WTC11 (cell line): ENCODE data around the gene P3H1. TPM values are rescaled to one million over a fixed set of nuclear protein-coding genes. Genes with fewer than 3 reads are reported as not detected.

ENCODE experiments used
- ATAC-seq: fragments of 200-7000 bp; cut with Tn5 transposase; 2 replicates; pipeline ENCODE4 v1.10.0; 2021; ENCODE audit warnings: mild to moderate bottlenecking, moderate library complexity
- CTCF ChIA-PET: fragments of 300-600 bp; sonication (Branson Sonifier 250); formaldehyde crosslinking; loops from one replicate; lab custom pipeline; 2021; ENCODE audit warnings: antibody characterized with exemption; lab: Charles Lee
- POLR2A ChIA-PET: fragments of 350-600 bp; sonication (Branson Sonifier 250); formaldehyde crosslinking; loops from one replicate; lab custom pipeline; 2021; ENCODE audit warnings: antibody characterized with exemption; lab: Charles Lee
- DNase-seq: peaks from one replicate; pipeline ENCODE4 v3.0.0; 2021; ENCODE audit warnings: low spot score
- H3K27ac Mint-ChIP-seq: 2 replicates; pipeline ENCODE4 v1.8.0; 2021; ENCODE audit warnings: mixed read lengths
- H3K27me3 Mint-ChIP-seq: 2 replicates; pipeline ENCODE4 v1.8.0; 2021; ENCODE audit warnings: low read depth, mild to moderate bottlenecking, moderate library complexity, mixed read lengths
- H3K36me3 Mint-ChIP-seq: 2 replicates; pipeline ENCODE4 v1.8.0; 2021; ENCODE audit warnings: mixed read lengths
- H3K4me1 Mint-ChIP-seq: 2 replicates; pipeline ENCODE4 v1.8.0; 2022; ENCODE audit warnings: mixed read lengths
- H3K4me3 Mint-ChIP-seq: 2 replicates; pipeline ENCODE4 v1.8.0; 2021; ENCODE audit warnings: mild to moderate bottlenecking, moderate library complexity, mixed read lengths
- H3K9me3 Mint-ChIP-seq: 2 replicates; pipeline ENCODE4 v1.8.0; 2021; ENCODE audit warnings: mixed read lengths
- AR ChIP-seq: fragments of 250-450 bp; sonication (Bioruptor Pico); IDR thresholded peaks from 2 replicates; pipeline ENCODE4 v1.9.0; 2021; ENCODE audit warnings: mild to moderate bottlenecking
- CREB1 ChIP-seq: sonication (generic); formaldehyde crosslinking; IDR thresholded peaks from 2 replicates; pipeline ENCODE4 v1.8.0; 2023; ENCODE audit warnings: mild to moderate bottlenecking, missing genetic modification reagents
- CTCF ChIP-seq: fragments of 200-600 bp; IDR thresholded peaks from 2 replicates; pipeline ENCODE4 v1.8.0; 2022; ENCODE audit warnings: antibody characterized with exemption
- ESRRA ChIP-seq: sonication (generic); formaldehyde crosslinking; IDR thresholded peaks from 2 replicates; pipeline ENCODE4 v1.8.1; 2022; ENCODE audit warnings: mild to moderate bottlenecking, missing genetic modification reagents, borderline replicate concordance
- FOXK1 ChIP-seq: sonication (generic); formaldehyde crosslinking; IDR thresholded peaks from 2 replicates; pipeline ENCODE4 v1.8.0; 2022; ENCODE audit warnings: mild to moderate bottlenecking, moderate library complexity, missing genetic modification reagents
- GTF2I ChIP-seq: fragments of 250-450 bp; sonication (Bioruptor Pico); conservative IDR thresholded peaks from 2 replicates; pipeline ENCODE4 v1.4.0; 2021; ENCODE audit warnings: mild to moderate bottlenecking
- KAT7 ChIP-seq: sonication (generic); formaldehyde crosslinking; IDR thresholded peaks from 2 replicates; pipeline ENCODE4 v1.8.1; 2023; ENCODE audit warnings: missing genetic modification reagents, mild to moderate bottlenecking, borderline replicate concordance
- NFE2L1 ChIP-seq: sonication (generic); formaldehyde crosslinking; IDR thresholded peaks from 2 replicates; pipeline ENCODE4 v1.8.1; 2023; ENCODE audit warnings: missing genetic modification reagents
- SMAD4 ChIP-seq: sonication (generic); formaldehyde crosslinking; IDR thresholded peaks from 2 replicates; pipeline ENCODE4 v1.8.0; 2022; ENCODE audit warnings: mild to moderate bottlenecking, missing genetic modification reagents
- TEAD1 ChIP-seq: sonication (generic); formaldehyde crosslinking; IDR thresholded peaks from 2 replicates; pipeline ENCODE4 v1.8.0; 2022; ENCODE audit warnings: mild to moderate bottlenecking, missing genetic modification reagents
- TP53 ChIP-seq: sonication (generic); formaldehyde crosslinking; IDR thresholded peaks from 2 replicates; pipeline ENCODE4 v1.8.1; 2023; ENCODE audit warnings: mild to moderate bottlenecking, missing genetic modification reagents
- ZNF263 ChIP-seq: sonication (generic); formaldehyde crosslinking; IDR thresholded peaks from 2 replicates; pipeline ENCODE4 v1.8.1; 2022; ENCODE audit warnings: low read depth, mild to moderate bottlenecking, moderate library complexity, missing genetic modification reagents
- ZNF317 ChIP-seq: sonication (generic); formaldehyde crosslinking; IDR thresholded peaks from 2 replicates; pipeline ENCODE4 v1.8.1; 2023; ENCODE audit warnings: low read depth, mild to moderate bottlenecking, moderate library complexity, missing genetic modification reagents, borderline replicate concordance
- ZNF423 ChIP-seq: fragments of 250-450 bp; sonication (Bioruptor Pico); IDR thresholded peaks from 2 replicates; pipeline ENCODE4 v2.1.2; 2022; ENCODE audit warnings: mild to moderate bottlenecking, moderate library complexity
- ZNF425 ChIP-seq: fragments of 250-450 bp; sonication (Bioruptor Pico); conservative IDR thresholded peaks from 2 replicates; pipeline ENCODE4 v1.9.0; 2021; ENCODE audit warnings: mild to moderate bottlenecking
- ZNF671 ChIP-seq: fragments of 250-450 bp; sonication (Bioruptor Pico); IDR thresholded peaks from 2 replicates; pipeline ENCODE4 v1.8.0; 2021; ENCODE audit warnings: mild to moderate bottlenecking
- total RNA-seq: library from RNA; stranded (reverse); gene quantifications from 3 replicates; pipeline ENCODE4 v1.2.3, GENCODE V29; 2021
- TF ChIP-seq, protein P1 (sequence below): sonication (generic); formaldehyde crosslinking; IDR thresholded peaks from 2 replicates; pipeline ENCODE4 v1.8.0; 2022; ENCODE audit warnings: mild to moderate bottlenecking, missing genetic modification reagents
- TF ChIP-seq, protein P2 (sequence below): sonication (generic); formaldehyde crosslinking; IDR thresholded peaks from 2 replicates; pipeline ENCODE4 v1.8.1; 2023; ENCODE audit warnings: mild to moderate bottlenecking, missing genetic modification reagents
- TF ChIP-seq, protein P3 (sequence below): sonication (generic); formaldehyde crosslinking; IDR thresholded peaks from 2 replicates; pipeline ENCODE4 v1.8.1; 2022; ENCODE audit warnings: low read depth, mild to moderate bottlenecking, moderate library complexity, missing genetic modification reagents, borderline replicate concordance
- TF ChIP-seq, protein P4 (sequence below): sonication (generic); formaldehyde crosslinking; IDR thresholded peaks from 2 replicates; pipeline ENCODE4 v1.8.0; 2023; ENCODE audit warnings: mild to moderate bottlenecking, missing genetic modification reagents

The P3H1 gene
- total RNA-seq, 1 experiment from 2014 or later = 95.1 TPM

- Mint-ChIP-seq H3K27me3 (no peaks in the 10 kb centered on the region), H3K9me3 (peaks cover 4% of the 10 kb centered on the region; the same call in 1 of the 2 replicates), H3K36me3 (peaks cover 56% of the 10 kb centered on the region)
- DNase-seq = peak; percentile 63
- ATAC-seq = peak; percentile 84
- TF ChIP-seq KAT7 (CRISPR knock-in tag) (no peak), CTCF (peak; percentile 32)
- TF ChIP-seq, all 79 proteins: peak for 1
- CTCF ChIA-PET = interaction anchor here (0.7 to 1.5 kb wide), 8 partner anchors 11 to 296 kb away, joined by 3 to 9 read pairs (median 7); partner anchors contain the start of genes C1orf50, ERMAP, P3H1 and SVBP
- POLR2A ChIA-PET = no interaction called here
- H3K4me3 Mint-ChIP-seq = no peak overlapping the region
- H3K4me1 Mint-ChIP-seq = peaks cover 4% of the 10 kb centered on the region; the same call in 1 of the 2 replicates
- H3K27ac Mint-ChIP-seq = no peak overlapping the region
These were observed 11.0 kb upstream of the P3H1 start for GRCh38 chr1:42777852-42778251.

DNA sequence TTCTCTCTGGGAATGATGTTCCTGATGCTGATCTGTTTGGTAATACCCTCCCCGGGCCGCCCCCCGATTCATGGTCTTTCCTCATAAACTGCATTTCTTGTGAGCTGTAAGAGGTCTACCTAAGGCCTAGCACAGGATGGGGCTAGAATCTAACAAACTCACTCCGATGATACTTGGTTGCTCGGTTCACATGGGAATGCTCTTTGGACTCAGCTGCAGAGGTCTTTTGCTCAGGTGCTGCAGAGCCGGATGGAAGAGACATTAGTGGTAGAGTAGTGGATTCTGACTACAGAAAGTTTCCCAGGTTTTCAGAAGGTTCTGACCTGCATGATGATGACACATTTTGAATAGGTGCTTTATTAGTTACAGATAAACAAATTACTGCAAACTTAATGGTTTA is 9.7 kb upstream of the P3H1 start:
- ATAC-seq (no peak), DNase-seq (no peak)
- H3K4me3 Mint-ChIP-seq = no peak overlapping the region
- H3K4me1 Mint-ChIP-seq = peaks cover 10% of the 10 kb centered on the region
- CTCF ChIA-PET = interaction anchor here (1.0 kb wide), 1 partner anchor 297 kb away, joined by 9 read pairs; no protein-coding TSS in a partner anchor
- peaks cover 4% of the 10 kb centered on the region; the same call in 1 of the 2 replicates for H3K9me3 Mint-ChIP-seq
- no peak overlapping the region for H3K27ac Mint-ChIP-seq
- H3K27me3 Mint-ChIP-seq = no peaks in the 10 kb centered on the region
- H3K36me3 Mint-ChIP-seq = peaks cover 54% of the 10 kb centered on the region
- POLR2A ChIA-PET = no interaction called here
- TF ChIP-seq FOXK1 (CRISPR knock-in tag) (no peak), ZNF425 (CRISPR knock-in tag) (no peak), ZNF671 (CRISPR knock-in tag) (no peak), CREB1 (CRISPR knock-in tag) (no peak), TP53 (no peak), NFE2L1 (CRISPR knock-in tag) (no peak), TEAD1 (CRISPR knock-in tag) (no peak), ESRRA (CRISPR knock-in tag) (no peak), ZNF423 (CRISPR knock-in tag) (no peak), ZNF317 (CRISPR knock-in tag) (no peak), ZNF263 (CRISPR knock-in tag) (no peak), GTF2I (no peak), AR (CRISPR knock-in tag) (no peak), SMAD4 (no peak)
- TF ChIP-seq, protein P1, sequence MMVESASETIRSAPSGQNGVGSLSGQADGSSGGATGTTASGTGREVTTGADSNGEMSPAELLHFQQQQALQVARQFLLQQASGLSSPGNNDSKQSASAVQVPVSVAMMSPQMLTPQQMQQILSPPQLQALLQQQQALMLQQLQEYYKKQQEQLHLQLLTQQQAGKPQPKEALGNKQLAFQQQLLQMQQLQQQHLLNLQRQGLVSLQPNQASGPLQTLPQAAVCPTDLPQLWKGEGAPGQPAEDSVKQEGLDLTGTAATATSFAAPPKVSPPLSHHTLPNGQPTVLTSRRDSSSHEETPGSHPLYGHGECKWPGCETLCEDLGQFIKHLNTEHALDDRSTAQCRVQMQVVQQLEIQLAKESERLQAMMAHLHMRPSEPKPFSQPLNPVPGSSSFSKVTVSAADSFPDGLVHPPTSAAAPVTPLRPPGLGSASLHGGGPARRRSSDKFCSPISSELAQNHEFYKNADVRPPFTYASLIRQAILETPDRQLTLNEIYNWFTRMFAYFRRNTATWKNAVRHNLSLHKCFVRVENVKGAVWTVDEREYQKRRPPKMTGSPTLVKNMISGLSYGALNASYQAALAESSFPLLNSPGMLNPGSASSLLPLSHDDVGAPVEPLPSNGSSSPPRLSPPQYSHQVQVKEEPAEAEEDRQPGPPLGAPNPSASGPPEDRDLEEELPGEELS (CRISPR knock-in tag) = no peak
- TF ChIP-seq, protein P2, sequence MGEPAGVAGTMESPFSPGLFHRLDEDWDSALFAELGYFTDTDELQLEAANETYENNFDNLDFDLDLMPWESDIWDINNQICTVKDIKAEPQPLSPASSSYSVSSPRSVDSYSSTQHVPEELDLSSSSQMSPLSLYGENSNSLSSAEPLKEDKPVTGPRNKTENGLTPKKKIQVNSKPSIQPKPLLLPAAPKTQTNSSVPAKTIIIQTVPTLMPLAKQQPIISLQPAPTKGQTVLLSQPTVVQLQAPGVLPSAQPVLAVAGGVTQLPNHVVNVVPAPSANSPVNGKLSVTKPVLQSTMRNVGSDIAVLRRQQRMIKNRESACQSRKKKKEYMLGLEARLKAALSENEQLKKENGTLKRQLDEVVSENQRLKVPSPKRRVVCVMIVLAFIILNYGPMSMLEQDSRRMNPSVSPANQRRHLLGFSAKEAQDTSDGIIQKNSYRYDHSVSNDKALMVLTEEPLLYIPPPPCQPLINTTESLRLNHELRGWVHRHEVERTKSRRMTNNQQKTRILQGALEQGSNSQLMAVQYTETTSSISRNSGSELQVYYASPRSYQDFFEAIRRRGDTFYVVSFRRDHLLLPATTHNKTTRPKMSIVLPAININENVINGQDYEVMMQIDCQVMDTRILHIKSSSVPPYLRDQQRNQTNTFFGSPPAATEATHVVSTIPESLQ (CRISPR knock-in tag) = no peak
- TF ChIP-seq, protein P3, sequence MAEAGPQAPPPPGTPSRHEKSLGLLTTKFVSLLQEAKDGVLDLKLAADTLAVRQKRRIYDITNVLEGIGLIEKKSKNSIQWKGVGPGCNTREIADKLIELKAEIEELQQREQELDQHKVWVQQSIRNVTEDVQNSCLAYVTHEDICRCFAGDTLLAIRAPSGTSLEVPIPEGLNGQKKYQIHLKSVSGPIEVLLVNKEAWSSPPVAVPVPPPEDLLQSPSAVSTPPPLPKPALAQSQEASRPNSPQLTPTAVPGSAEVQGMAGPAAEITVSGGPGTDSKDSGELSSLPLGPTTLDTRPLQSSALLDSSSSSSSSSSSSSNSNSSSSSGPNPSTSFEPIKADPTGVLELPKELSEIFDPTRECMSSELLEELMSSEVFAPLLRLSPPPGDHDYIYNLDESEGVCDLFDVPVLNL (CRISPR knock-in tag) = no peak
- TF ChIP-seq, protein P4, sequence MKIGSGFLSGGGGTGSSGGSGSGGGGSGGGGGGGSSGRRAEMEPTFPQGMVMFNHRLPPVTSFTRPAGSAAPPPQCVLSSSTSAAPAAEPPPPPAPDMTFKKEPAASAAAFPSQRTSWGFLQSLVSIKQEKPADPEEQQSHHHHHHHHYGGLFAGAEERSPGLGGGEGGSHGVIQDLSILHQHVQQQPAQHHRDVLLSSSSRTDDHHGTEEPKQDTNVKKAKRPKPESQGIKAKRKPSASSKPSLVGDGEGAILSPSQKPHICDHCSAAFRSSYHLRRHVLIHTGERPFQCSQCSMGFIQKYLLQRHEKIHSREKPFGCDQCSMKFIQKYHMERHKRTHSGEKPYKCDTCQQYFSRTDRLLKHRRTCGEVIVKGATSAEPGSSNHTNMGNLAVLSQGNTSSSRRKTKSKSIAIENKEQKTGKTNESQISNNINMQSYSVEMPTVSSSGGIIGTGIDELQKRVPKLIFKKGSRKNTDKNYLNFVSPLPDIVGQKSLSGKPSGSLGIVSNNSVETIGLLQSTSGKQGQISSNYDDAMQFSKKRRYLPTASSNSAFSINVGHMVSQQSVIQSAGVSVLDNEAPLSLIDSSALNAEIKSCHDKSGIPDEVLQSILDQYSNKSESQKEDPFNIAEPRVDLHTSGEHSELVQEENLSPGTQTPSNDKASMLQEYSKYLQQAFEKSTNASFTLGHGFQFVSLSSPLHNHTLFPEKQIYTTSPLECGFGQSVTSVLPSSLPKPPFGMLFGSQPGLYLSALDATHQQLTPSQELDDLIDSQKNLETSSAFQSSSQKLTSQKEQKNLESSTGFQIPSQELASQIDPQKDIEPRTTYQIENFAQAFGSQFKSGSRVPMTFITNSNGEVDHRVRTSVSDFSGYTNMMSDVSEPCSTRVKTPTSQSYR (CRISPR knock-in tag) = no peak
